DND-41 (cell line): ENCODE data around the gene SLC1A4.

Experiments
- EZH2 ChIP-seq: IDR thresholded peaks from 3 replicates; pipeline ENCODE4 v1.6.1; 2012; ENCODE audit warnings: borderline replicate concordance, low read depth, mild to moderate bottlenecking, moderate library complexity, low read length, inconsistent platforms; ENCODE audit not compliant: severe bottlenecking
- TF ChIP-seq, protein P1 (sequence below): IDR thresholded peaks from 2 replicates; pipeline ENCODE4 v1.5.1; 2012; ENCODE audit warnings: borderline replicate concordance, low read length, moderate library complexity, mild to moderate bottlenecking; ENCODE audit not compliant: poor library complexity, severe bottlenecking; ENCODE audit errors: extremely low read depth

DNA sequence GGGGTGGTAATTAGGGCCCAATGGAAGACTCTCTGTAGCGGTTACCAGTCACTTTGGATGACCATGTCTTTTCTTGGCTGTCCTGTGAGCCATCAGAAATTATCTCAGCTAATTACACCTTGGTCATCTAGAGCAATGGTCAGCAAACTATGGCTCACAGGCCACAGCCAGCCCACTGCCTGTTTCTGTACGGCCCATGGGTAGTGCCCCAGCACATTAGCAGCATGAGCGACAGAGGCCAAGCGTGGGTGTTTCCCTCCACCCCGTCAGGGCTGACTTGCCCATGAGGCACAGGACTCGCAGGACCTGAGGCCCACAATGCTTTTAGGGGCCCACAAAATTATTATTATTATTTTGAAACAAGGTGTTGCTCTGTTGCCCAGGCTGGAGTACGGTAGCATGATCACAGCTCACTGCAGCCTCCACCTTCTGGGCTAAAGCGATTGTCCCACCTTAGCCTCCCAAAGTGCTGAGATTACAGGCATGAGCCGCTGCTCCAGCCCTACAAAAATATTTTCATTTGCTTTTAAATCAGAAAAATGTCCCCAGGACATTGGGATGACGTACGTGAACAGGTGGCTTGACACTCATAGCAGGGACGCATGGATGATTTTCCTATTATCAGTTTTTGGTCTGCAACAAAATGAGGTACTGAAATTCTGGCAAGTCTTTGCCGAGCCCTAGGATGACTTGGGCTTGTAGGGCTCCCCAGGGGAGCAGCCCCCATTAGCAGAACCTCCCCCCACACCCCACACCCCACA, 37.7 kb downstream of the SLC1A4 start:
- TF ChIP-seq, protein P1, sequence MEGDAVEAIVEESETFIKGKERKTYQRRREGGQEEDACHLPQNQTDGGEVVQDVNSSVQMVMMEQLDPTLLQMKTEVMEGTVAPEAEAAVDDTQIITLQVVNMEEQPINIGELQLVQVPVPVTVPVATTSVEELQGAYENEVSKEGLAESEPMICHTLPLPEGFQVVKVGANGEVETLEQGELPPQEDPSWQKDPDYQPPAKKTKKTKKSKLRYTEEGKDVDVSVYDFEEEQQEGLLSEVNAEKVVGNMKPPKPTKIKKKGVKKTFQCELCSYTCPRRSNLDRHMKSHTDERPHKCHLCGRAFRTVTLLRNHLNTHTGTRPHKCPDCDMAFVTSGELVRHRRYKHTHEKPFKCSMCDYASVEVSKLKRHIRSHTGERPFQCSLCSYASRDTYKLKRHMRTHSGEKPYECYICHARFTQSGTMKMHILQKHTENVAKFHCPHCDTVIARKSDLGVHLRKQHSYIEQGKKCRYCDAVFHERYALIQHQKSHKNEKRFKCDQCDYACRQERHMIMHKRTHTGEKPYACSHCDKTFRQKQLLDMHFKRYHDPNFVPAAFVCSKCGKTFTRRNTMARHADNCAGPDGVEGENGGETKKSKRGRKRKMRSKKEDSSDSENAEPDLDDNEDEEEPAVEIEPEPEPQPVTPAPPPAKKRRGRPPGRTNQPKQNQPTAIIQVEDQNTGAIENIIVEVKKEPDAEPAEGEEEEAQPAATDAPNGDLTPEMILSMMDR = no peak
- TF ChIP-seq EZH2 = no peak
